H1 (cell line): ENCODE measurements around the gene SPARC. TPM values are rescaled to one million over a fixed set of nuclear protein-coding genes. Genes with fewer than 3 reads are reported as not detected.

Experiments
- CBX8 ChIP-seq: fragments of 300-800, 300-1000 bp; sonication (generic); IDR thresholded peaks from 2 replicates; pipeline ENCODE4 v1.7.1; 2016; ENCODE audit warnings: low read depth, low read length, borderline replicate concordance
- CHD2 ChIP-seq: IDR thresholded peaks from 2 replicates; pipeline ENCODE4 v1.6.1; 2012; ENCODE audit warnings: low read length, improper control_type of control experiment
- CHD7 ChIP-seq: fragments of 300-600 bp; sonication (generic); IDR thresholded peaks from 2 replicates; pipeline ENCODE4 v1.7.1; 2012; ENCODE audit warnings: low read length, moderate library complexity, mild to moderate bottlenecking, inconsistent platforms; ENCODE audit not compliant: insufficient replicate concordance
- KDM1A ChIP-seq: fragments of 200-600, 300-600 bp; sonication (generic); IDR thresholded peaks from 2 replicates; pipeline ENCODE4 v1.7.1; 2016; ENCODE audit warnings: mild to moderate bottlenecking, low read length, borderline replicate concordance
- POLR2AphosphoS5 ChIP-seq: IDR thresholded peaks from 2 replicates; pipeline ENCODE4 v1.6.1; 2011; ENCODE audit warnings: low read depth, low read length
- RXRA ChIP-seq: IDR thresholded peaks from 2 replicates; pipeline ENCODE4 v1.6.1; 2011; ENCODE audit warnings: low read depth, mild to moderate bottlenecking, low read length, moderate library complexity; ENCODE audit not compliant: insufficient read depth
- SP1 ChIP-seq: IDR thresholded peaks from 2 replicates; pipeline ENCODE4 v1.6.1; 2011; ENCODE audit warnings: low read depth, low read length
- TAF1 ChIP-seq: IDR thresholded peaks from 2 replicates; pipeline ENCODE4 v1.6.1; 2011; ENCODE audit warnings: mild to moderate bottlenecking, low read depth, low read length
- polyA plus RNA-seq, 7 experiments: library from polyadenylated mRNA; depleted of rRNA in 3 of 7; stranded (reverse) in 5 of 7; unstranded in 2 of 7; fragments of >200 nt in 5 of 7; fragments of 200-250 nt in 2 of 7; gene quantifications; 1 replicate in 5 of 7; 2 replicates in 1 of 7; 4 replicates in 1 of 7; pipeline versions ENCODE4 v1.2.1 to v1.2.3, GENCODE V29; 2011 to 2013; ENCODE audit warnings: missing spikeins in 2 of 7, mixed read lengths in 2 of 7
- total RNA-seq: library from RNA; stranded (reverse); fragmentation: NEBNext Ultra II Directional; extraction: Animal tissue kit (Norgen Biotek cat#: 25700); gene quantifications from 2 replicates; pipeline ENCODE4 v1.2.1, GENCODE V29; 2021

SPARC gene
- total and polyA plus RNA-seq, 2 of the 8 experiments (the other 6 are each of a cell fraction or from before 2014, with no cell fraction given), result 375 to 438 TPM

DNA sequence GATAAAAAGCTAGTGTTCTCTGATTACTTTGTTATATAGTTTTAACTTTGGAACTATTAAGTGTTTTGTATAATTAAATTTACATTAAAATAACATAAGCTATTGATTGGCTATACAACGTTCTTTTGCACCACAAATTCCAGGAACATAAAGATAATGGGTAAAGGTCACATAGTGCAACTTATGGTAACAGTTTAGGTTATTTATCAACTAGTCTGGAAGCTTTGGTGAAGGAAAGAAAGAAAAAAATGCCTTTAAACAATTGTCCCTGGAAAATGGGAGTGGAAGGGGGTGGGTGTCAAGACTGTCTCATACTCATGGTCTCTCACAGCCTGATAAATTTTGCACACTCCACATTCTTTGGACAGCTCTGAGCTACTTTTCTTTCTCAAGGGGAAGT is 17.1 kb upstream of the SPARC start (continued):
- TF ChIP-seq CHD7 (no peak), CHD2 (no peak), RXRA (no peak), CBX8 (no peak), KDM1A (no peak), TAF1 (no peak), POLR2AphosphoS5 (no peak), SP1 (no peak)
- TF ChIP-seq, all 59 proteins: peak for 0
